Astrocyte (in vitro differentiated cells and primary cell): ENCODE results near the gene TMED5. TPM values are rescaled to one million over a fixed set of nuclear protein-coding genes. Genes with fewer than 3 reads are reported as not detected.

Experiments
- DNase-seq: peaks from one replicate; pipeline ENCODE4 v3.0.0-alpha.2; 2010; ENCODE audit warnings: low read depth
- FAIRE-seq: peaks from 2 replicates; lab custom pipeline; 2011; peaks lifted over from hg19 to GRCh38; lab: Jason Lieb, UNC
- H2AFZ ChIP-seq: 2 replicates; pipeline ENCODE4 v1.6.0; 2012; ENCODE audit warnings: low read depth, low read length, inconsistent platforms
- H3K27ac ChIP-seq: 2 replicates; pipeline ENCODE4 v1.5.1; 2011; ENCODE audit warnings: low read depth, low read length, inconsistent platforms
- H3K27me3 ChIP-seq: 2 replicates; pipeline ENCODE4 v1.6.0; 2011; ENCODE audit warnings: low read length, inconsistent platforms; ENCODE audit not compliant: insufficient read depth
- H3K36me3 ChIP-seq: 2 replicates; pipeline ENCODE4 v1.5.1; 2011; ENCODE audit warnings: low read length, inconsistent platforms; ENCODE audit not compliant: insufficient read depth
- H3K4me1 ChIP-seq: 2 replicates; pipeline ENCODE4 v1.5.1; 2011; ENCODE audit warnings: low read length, inconsistent platforms; ENCODE audit not compliant: insufficient read depth
- H3K4me2 ChIP-seq: 2 replicates; pipeline ENCODE4 v1.6.0; 2012; ENCODE audit warnings: low read length, inconsistent platforms
- H3K4me3 ChIP-seq: 2 replicates; pipeline ENCODE4 v1.5.1; 2011; ENCODE audit warnings: low read depth, mild to moderate bottlenecking, low read length, inconsistent platforms; ENCODE audit not compliant: insufficient read depth
- H3K79me2 ChIP-seq: 2 replicates; pipeline ENCODE4 v1.6.0; 2012; ENCODE audit warnings: mild to moderate bottlenecking, low read length, inconsistent platforms; ENCODE audit not compliant: insufficient read depth
- H3K9ac ChIP-seq: 2 replicates; pipeline ENCODE4 v1.6.0; 2012; ENCODE audit warnings: mild to moderate bottlenecking, low read length, inconsistent platforms
- H3K9me3 ChIP-seq: 2 replicates; pipeline ENCODE4 v1.5.1; 2012; ENCODE audit warnings: low read depth, mild to moderate bottlenecking, low read length, inconsistent platforms; ENCODE audit not compliant: insufficient read depth
- H4K20me1 ChIP-seq: 2 replicates; pipeline ENCODE4 v1.6.0; 2012; ENCODE audit warnings: low read length, inconsistent platforms; ENCODE audit not compliant: insufficient read depth
- H3K27ac Mint-ChIP-seq: one replicate; pipeline ENCODE4 v1.8.0; 2021; ENCODE audit warnings: mild to moderate bottlenecking, mixed read lengths; ENCODE audit not compliant: unreplicated experiment
- H3K27me3 Mint-ChIP-seq: one replicate; pipeline ENCODE4 v1.8.0; 2021; ENCODE audit warnings: low read depth, mixed read lengths; ENCODE audit not compliant: unreplicated experiment
- H3K36me3 Mint-ChIP-seq: one replicate; pipeline ENCODE4 v1.8.0; 2021; ENCODE audit warnings: low read depth, mixed read lengths; ENCODE audit not compliant: unreplicated experiment
- H3K4me1 Mint-ChIP-seq: one replicate; pipeline ENCODE4 v1.8.0; 2021; ENCODE audit warnings: low read depth, mixed read lengths; ENCODE audit not compliant: unreplicated experiment
- H3K4me3 Mint-ChIP-seq: one replicate; pipeline ENCODE4 v1.8.0; 2021; ENCODE audit warnings: mild to moderate bottlenecking, moderate library complexity, mixed read lengths; ENCODE audit not compliant: unreplicated experiment
- H3K9me3 Mint-ChIP-seq: one replicate; pipeline ENCODE4 v1.8.0; 2021; ENCODE audit warnings: mild to moderate bottlenecking, mixed read lengths; ENCODE audit not compliant: unreplicated experiment
- CTCF ChIP-seq: IDR thresholded peaks from 2 replicates; pipeline ENCODE4 v1.5.1; 2011; ENCODE audit warnings: low read depth, mild to moderate bottlenecking, inconsistent platforms, low read length, moderate library complexity; ENCODE audit not compliant: insufficient read depth
- EZH2 ChIP-seq: IDR thresholded peaks from 2 replicates; pipeline ENCODE4 v1.6.1; 2012; ENCODE audit warnings: mild to moderate bottlenecking, low read length, inconsistent platforms; ENCODE audit not compliant: insufficient read depth
- total RNA-seq: library from RNA; stranded (reverse); gene quantifications from 2 replicates; pipeline ENCODE4 v1.2.1, GENCODE V29; 2021

Gene TMED5
- total RNA-seq, 1 donor from 2014 or later: 105 TPM

DNA sequence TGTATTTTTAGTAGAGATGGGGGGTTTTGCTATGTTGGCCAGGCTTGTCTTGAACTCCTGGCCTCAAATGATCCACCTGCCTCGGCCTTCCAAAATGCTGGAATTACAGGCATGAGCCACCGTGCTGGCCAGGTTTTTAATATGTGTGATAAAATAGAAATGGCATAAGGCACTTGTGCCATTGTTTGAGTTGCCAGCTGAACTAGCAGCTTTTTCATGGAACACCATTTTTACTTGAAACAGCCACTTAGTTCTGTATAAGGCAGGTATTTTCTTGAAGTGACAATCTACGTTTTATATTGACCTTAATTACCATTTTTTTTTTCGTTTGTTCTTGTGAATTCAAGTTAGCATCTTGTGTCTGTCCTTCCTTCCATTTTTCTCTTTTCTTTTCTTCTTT, 72.8 kb downstream of the TMED5 start:
- H4K20me1 ChIP-seq: peaks cover 73% of the 10 kb centered on the region
- Mint-ChIP-seq H3K27me3 (no peaks in the 10 kb centered on the region), H3K36me3 (peaks cover 9% of the 10 kb centered on the region), H3K27ac (no peak overlapping the region), H3K4me3 (no peak overlapping the region), H3K4me1 (peaks cover 12% of the 10 kb centered on the region), H3K9me3 (no peaks in the 10 kb centered on the region)
- H3K4me1 ChIP-seq: no peaks in the 10 kb centered on the region
- no peak overlapping the region for H2AFZ ChIP-seq
- H3K9me3 ChIP-seq: peaks cover 3% of the 10 kb centered on the region
- H3K79me2 ChIP-seq: peaks cover 92% of the 10 kb centered on the region
- no peak overlapping the region for H3K9ac ChIP-seq
- H3K27me3 ChIP-seq: no peaks in the 10 kb centered on the region
- H3K27ac ChIP-seq: no peak overlapping the region
- TF ChIP-seq CTCF (no peak), EZH2 (no peak)
- no peaks in the 10 kb centered on the region for H3K36me3 ChIP-seq
- FAIRE-seq (no peak), DNase-seq (no peak)
- no peak overlapping the region for H3K4me3 ChIP-seq
- no peak overlapping the region for H3K4me2 ChIP-seq

- H2AFZ ChIP-seq: no peak overlapping the region
- no peak for FAIRE-seq
- peaks cover 5% of the 10 kb centered on the region for H3K4me1 Mint-ChIP-seq
- peaks cover 9% of the 10 kb centered on the region for H3K36me3 Mint-ChIP-seq
- H3K79me2 ChIP-seq: peaks cover 93% of the 10 kb centered on the region
- H3K9ac ChIP-seq: no peak overlapping the region
- no peaks in the 10 kb centered on the region for H3K9me3 Mint-ChIP-seq
- peak; percentile 38 for DNase-seq
- H3K27ac Mint-ChIP-seq: no peak overlapping the region
- H3K27me3 Mint-ChIP-seq: no peaks in the 10 kb centered on the region
- peaks cover 75% of the 10 kb centered on the region for H4K20me1 ChIP-seq
- no peak overlapping the region for H3K4me3 ChIP-seq
- H3K27me3 ChIP-seq: no peaks in the 10 kb centered on the region
- no peak overlapping the region for H3K27ac ChIP-seq
- no peaks in the 10 kb centered on the region for H3K4me1 ChIP-seq
- peaks cover 3% of the 10 kb centered on the region for H3K9me3 ChIP-seq
- TF ChIP-seq EZH2: no peak
- TF ChIP-seq CTCF: no peak
- no peak overlapping the region for H3K4me3 Mint-ChIP-seq
- H3K36me3 ChIP-seq: no peaks in the 10 kb centered on the region
- H3K4me2 ChIP-seq: no peak overlapping the region
Measured at GRCh38 chr1:93106226-93106625, 74.0 kb downstream of the TMED5 start.

DNA sequence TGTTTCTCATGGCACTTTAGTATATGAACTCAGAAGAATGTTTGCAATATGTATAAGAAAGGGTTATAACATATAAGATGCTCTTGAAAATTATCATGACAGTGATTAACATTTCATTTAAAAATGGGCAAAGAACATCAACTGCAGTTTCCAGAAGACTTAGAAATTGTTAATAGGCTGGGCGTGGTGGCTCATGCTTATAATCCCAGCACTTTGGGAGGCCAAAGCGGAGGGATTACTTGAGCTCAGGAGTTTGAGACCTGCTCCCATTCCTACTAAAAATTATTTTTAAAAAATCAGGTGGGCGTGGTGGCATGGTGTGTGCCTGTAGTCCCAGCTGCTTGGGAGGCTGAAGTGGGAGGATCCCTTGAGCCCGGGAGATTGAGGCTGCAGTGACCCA, 78.1 kb downstream of the TMED5 start:
- Histone ChIP-seq H3K9ac (no peak overlapping the region), H2AFZ (no peak overlapping the region), H4K20me1 (peaks cover 77% of the 10 kb centered on the region), H3K4me2 (no peak overlapping the region), H3K4me1 (no peaks in the 10 kb centered on the region), H3K27me3 (no peaks in the 10 kb centered on the region), H3K27ac (no peak overlapping the region), H3K4me3 (no peak overlapping the region), H3K79me2 (peaks cover 93% of the 10 kb centered on the region), H3K36me3 (no peaks in the 10 kb centered on the region), H3K9me3 (no peaks in the 10 kb centered on the region)
- Mint-ChIP-seq H3K27ac (no peak overlapping the region), H3K27me3 (no peaks in the 10 kb centered on the region), H3K9me3 (no peaks in the 10 kb centered on the region), H3K36me3 (peaks cover 6% of the 10 kb centered on the region), H3K4me3 (no peak overlapping the region), H3K4me1 (peaks cover 4% of the 10 kb centered on the region)
- FAIRE-seq: no peak
- DNase-seq: no peak
- no peak for TF ChIP-seq CTCF
- no peak for TF ChIP-seq EZH2

Other genes with a start within 250 kb of the TMED5 start
- 8.4 and 8.7 TPM in 2 replicates for gene DIPK1A, start 219.0 kb downstream of the TMED5 start, total RNA-seq
- gene MTF2, start 101.1 kb downstream of the TMED5 start, total RNA-seq: 46.1 and 56.4 TPM in 2 replicates
- gene CCDC18, start 311 bp upstream of the TMED5 start, total RNA-seq: 4.2 and 7.9 TPM in 2 replicates
- 76.9 and 77.1 TPM in 2 replicates for gene DR1, start 165.5 kb upstream of the TMED5 start, total RNA-seq